ENCODE measurements around the gene ADAM12. TPM values are rescaled to one million over a fixed set of nuclear protein-coding genes. Genes with fewer than 3 reads are reported as not detected.

The ADAM12 gene
- total RNA-seq, 1 experiment from 2014 or later = not detected

- no peak for TF ChIP-seq CTCF (IDR thresholded peaks at IDR 0.05 in 2 of 3, conservative IDR thresholded peaks at IDR 0.05 in 1 of 3; ENCODE audit: borderline replicate concordance in 1 of 3, insufficient read depth in 1 of 3, low read depth in 2 of 3, low read length in 2 of 3)
- no peak for TF ChIP-seq POLR2AphosphoS5 (IDR thresholded peaks at IDR 0.05; ENCODE audit: low read depth, low read length)
- TF ChIP-seq SRF (IDR thresholded peaks at IDR 0.05; ENCODE audit: low read depth) = no peak
- no peak for TF ChIP-seq CBX3 (IDR thresholded peaks at IDR 0.05; ENCODE audit: low read depth)
- no peak for TF ChIP-seq MAX (IDR thresholded peaks at IDR 0.05)
- no peak for TF ChIP-seq EGR1 (IDR thresholded peaks at IDR 0.05; ENCODE audit: low read depth)
- no peak for TF ChIP-seq SP1 (IDR thresholded peaks at IDR 0.05; ENCODE audit: low read depth)
- no peak for TF ChIP-seq JUND (IDR thresholded peaks at IDR 0.05)
- TF ChIP-seq TCF7L2 (IDR thresholded peaks at IDR 0.05; ENCODE audit: borderline replicate concordance, extremely low read depth, insufficient read depth, insufficient read length) = no peak
- TF ChIP-seq FOSL1 (IDR thresholded peaks at IDR 0.05; ENCODE audit: low read depth) = no peak
- no peak for TF ChIP-seq ZBTB33 (IDR thresholded peaks at IDR 0.05; ENCODE audit: extremely low read depth, insufficient replicate concordance, low read length)
- no peak for TF ChIP-seq ZNF274 (IDR thresholded peaks at IDR 0.05; ENCODE audit: low read depth, low read length)
These were observed 54.0 kb downstream of the ADAM12 start (continued) for GRCh38 chr10:126334272-126334671.

GRCh38 chr10:126332576-126332975 is 55.7 kb downstream of the ADAM12 start:
- no TSS peak for BruUV-seq (replicated peaks)

More at GRCh38 chr10:126332576-126332975, 55.7 kb downstream of the ADAM12 start:
- Histone ChIP-seq H3K27ac (ENCODE audit: low read depth, low read length) (no peak overlapping the region), H3K4me3 (replicated peaks in 1 of 2; ENCODE audit: low read depth in 1 of 2, low read length in 2 of 2) (no peak overlapping the region), H3K36me3 (ENCODE audit: control insufficient read depth in 1 of 2, insufficient read depth in 2 of 2, low read length in 2 of 2) (no peaks in the 10 kb centered on the region), H3K4me1 (ENCODE audit: control insufficient read depth in 1 of 2, insufficient read depth in 2 of 2, low read length in 2 of 2) (no peaks in the 10 kb centered on the region), H3K9me2 (ENCODE audit: insufficient read depth) (no peaks in the 10 kb centered on the region), H3K27me3 (ENCODE audit: insufficient read depth, low read length) (peaks cover 75% of the 10 kb centered on the region), H3K9me3 (ENCODE audit: control insufficient read depth in 1 of 2, insufficient read depth in 1 of 2, low read depth in 1 of 2, low read length in 2 of 2) (no peaks in the 10 kb centered on the region), H3K79me2 (ENCODE audit: insufficient read depth, low read length) (no peaks in the 10 kb centered on the region), H3K4me2 (ENCODE audit: low read length) (no peak overlapping the region), H3K9ac (ENCODE audit: low read length) (no peak overlapping the region), H2AFZ (ENCODE audit: low read depth, low read length, poor library complexity, severe bottlenecking) (no peak overlapping the region), H4K20me1 (ENCODE audit: insufficient read depth) (no peaks in the 10 kb centered on the region)
- no peak for ATAC-seq
- ChIA-PET POLR2A (no interaction called here), RAD21 (ENCODE audit: low non-redundant PET in 1 of 2, low total read pairs in 2 of 2, uncharacterized antibody in 2 of 2, unreplicated experiment in 2 of 2) (no interaction called here), CTCF (no interaction called here)
- intact Hi-C loops (cut with micrococcal nuclease) = no loop called here
- TF ChIP-seq SRF (IDR thresholded peaks at IDR 0.05; ENCODE audit: low read depth) = no peak
- DNase-seq (ENCODE audit: low read depth, low spot score) = no peak
